Neural cell (in vitro differentiated cells): ENCODE measurements around the gene MS4A13. TPM values are rescaled to one million over a fixed set of nuclear protein-coding genes. Genes with fewer than 3 reads are reported as not detected.

ENCODE experiments used
- H2AFZ ChIP-seq: fragments of 200-600, 300-800 bp; sonication (generic), shearing (Covaris generic); 2 replicates; pipeline ENCODE4 v1.6.0; 2014; ENCODE audit warnings: low read depth, mild to moderate bottlenecking, antibody characterized with exemption, low read length, moderate library complexity
- H3F3A ChIP-seq: fragments of 200-600 bp; shearing (Covaris generic); 2 replicates; pipeline ENCODE4 v1.6.1; 2016; ENCODE audit warnings: mild to moderate bottlenecking, moderate library complexity, mixed read lengths, antibody characterized with exemption, low read length; ENCODE audit not compliant: insufficient read depth, poor library complexity, severe bottlenecking
- H3K27ac ChIP-seq: fragments of 200-600, 300-800 bp; sonication (generic), shearing (Covaris generic); 2 replicates; pipeline ENCODE4 v1.5.1; 2014; ENCODE audit warnings: mild to moderate bottlenecking, low read length, moderate library complexity
- H3K27me3 ChIP-seq: fragments of 300-800, 200-600 bp; sonication (generic), shearing (Covaris generic); 2 replicates; pipeline ENCODE4 v1.6.0; 2014; ENCODE audit warnings: mild to moderate bottlenecking, low read depth, low read length, moderate library complexity; ENCODE audit not compliant: insufficient read depth
- H3K36me3 ChIP-seq: fragments of 300-800, 200-600 bp; sonication (generic), shearing (Covaris generic); 2 replicates; pipeline ENCODE4 v1.5.1; 2014; ENCODE audit warnings: mild to moderate bottlenecking, antibody characterized with exemption, low read length, moderate library complexity; ENCODE audit not compliant: insufficient read depth
- H3K4me2 ChIP-seq: fragments of 300-800, 200-600 bp; sonication (generic), shearing (Covaris generic); 2 replicates; pipeline ENCODE4 v1.6.0; 2014; ENCODE audit warnings: mild to moderate bottlenecking, low read length
- H3K4me3 ChIP-seq: fragments of 300-800, 200-600 bp; sonication (generic), shearing (Covaris generic); 2 replicates; pipeline ENCODE4 v1.5.1; 2014; ENCODE audit warnings: mild to moderate bottlenecking, low read length, moderate library complexity
- H3K79me2 ChIP-seq: fragments of 200-600 bp; shearing (Covaris generic); replicated peaks from 2 replicates; pipeline ENCODE4 v1.6.0; 2014; ENCODE audit warnings: mild to moderate bottlenecking, low read length, moderate library complexity; ENCODE audit not compliant: insufficient read depth
- H3K9ac ChIP-seq: fragments of 300-800, 200-600 bp; sonication (generic), shearing (Covaris generic); 2 replicates; pipeline ENCODE4 v1.6.1; 2016; ENCODE audit warnings: mild to moderate bottlenecking, low read length, mixed read lengths
- H3K9me2 ChIP-seq: fragments of 200-600 bp; shearing (Covaris generic); 2 replicates; pipeline ENCODE4 v1.6.1; 2016; ENCODE audit warnings: mild to moderate bottlenecking, low read length, mixed read lengths; ENCODE audit not compliant: insufficient read depth
- H3K9me3 ChIP-seq: fragments of 200-600, 300-800 bp; sonication (generic), shearing (Covaris generic); 2 replicates; pipeline ENCODE4 v1.6.1; 2016; ENCODE audit warnings: mild to moderate bottlenecking, mixed run types, low read length, moderate library complexity, mixed read lengths
- H4K20me1 ChIP-seq: fragments of 200-600 bp; shearing (Covaris generic); 2 replicates; pipeline ENCODE4 v1.6.1; 2016; ENCODE audit warnings: mild to moderate bottlenecking, mixed run types; ENCODE audit not compliant: insufficient read depth
- CTCF ChIP-seq: fragments of 450-650 bp; IDR thresholded peaks from 2 replicates; pipeline ENCODE4 v1.5.1; 2014; ENCODE audit warnings: antibody characterized with exemption, mild to moderate bottlenecking, moderate library complexity; ENCODE audit not compliant: poor library complexity, severe bottlenecking
- EP300 ChIP-seq: fragments of 450-650 bp; conservative IDR thresholded peaks from 2 replicates; pipeline ENCODE4 v1.6.1; 2014; ENCODE audit warnings: antibody characterized with exemption, mild to moderate bottlenecking, moderate library complexity; ENCODE audit not compliant: poor library complexity, severe bottlenecking
- EZH2 ChIP-seq: fragments of 200-600, 300-800 bp; shearing (Covaris generic), sonication (generic); IDR thresholded peaks from 2 replicates; pipeline ENCODE4 v1.6.1; 2014; ENCODE audit warnings: antibody characterized with exemption, low read length, borderline replicate concordance, mild to moderate bottlenecking; ENCODE audit not compliant: insufficient read depth, poor library complexity, severe bottlenecking
- MXI1 ChIP-seq: fragments of 450-650 bp; conservative IDR thresholded peaks from 2 replicates; pipeline ENCODE4 v1.6.1; 2014; ENCODE audit warnings: antibody characterized with exemption, mild to moderate bottlenecking; ENCODE audit not compliant: poor library complexity, severe bottlenecking
- POLR2AphosphoS5 ChIP-seq: IDR thresholded peaks from 2 replicates; pipeline ENCODE4 v1.6.1; 2012
- RAD21 ChIP-seq: fragments of 450-650 bp; conservative IDR thresholded peaks from 2 replicates; pipeline ENCODE4 v1.6.1; 2014; ENCODE audit warnings: antibody characterized with exemption, mild to moderate bottlenecking, moderate library complexity
- REST ChIP-seq: IDR thresholded peaks from 2 replicates; pipeline ENCODE4 v1.6.1; 2012; ENCODE audit warnings: borderline replicate concordance
- SMC3 ChIP-seq: fragments of 450-650 bp; conservative IDR thresholded peaks from 2 replicates; pipeline ENCODE4 v1.6.1; 2014; ENCODE audit warnings: antibody characterized with exemption, mild to moderate bottlenecking, moderate library complexity; ENCODE audit not compliant: poor library complexity
- TAF1 ChIP-seq: IDR thresholded peaks from 2 replicates; pipeline ENCODE4 v1.6.1; 2012; ENCODE audit warnings: low read depth
- polyA plus RNA-seq: library from polyadenylated mRNA; depleted of rRNA; stranded (reverse); fragments of >200 nt; gene quantifications from 2 replicates; pipeline ENCODE4 v1.2.3, GENCODE V29; 2014

The MS4A13 gene
- polyA plus RNA-seq, 1 donor from 2014 or later = not detected

- Histone ChIP-seq H3K4me2 (no peak overlapping the region), H3K9me2 (no peaks in the 10 kb centered on the region), H3K36me3 (no peaks in the 10 kb centered on the region), H4K20me1 (no peaks in the 10 kb centered on the region), H3K9ac (no peak overlapping the region), H3K27me3 (no peaks in the 10 kb centered on the region), H3K9me3 (no peaks in the 10 kb centered on the region), H3K27ac (no peak overlapping the region), H3K4me3 (no peak overlapping the region), H2AFZ (no peak overlapping the region), H3F3A (no peaks in the 10 kb centered on the region), H3K79me2 (no peaks in the 10 kb centered on the region)
- TF ChIP-seq EP300 (no peak), CTCF (no peak), RAD21 (no peak), TAF1 (no peak), EZH2 (no peak), SMC3 (no peak), REST (no peak), POLR2AphosphoS5 (no peak), MXI1 (no peak)
Measured at GRCh38 chr11:60544077-60544476, 28.9 kb downstream of the MS4A13 start.

- H3K9ac ChIP-seq = no peak overlapping the region
- no peaks in the 10 kb centered on the region for H3K9me3 ChIP-seq
- H3K36me3 ChIP-seq = no peaks in the 10 kb centered on the region
- H3K4me2 ChIP-seq = no peak overlapping the region
- H4K20me1 ChIP-seq = no peaks in the 10 kb centered on the region
- no peaks in the 10 kb centered on the region for H3K27me3 ChIP-seq
- H3K27ac ChIP-seq = no peak overlapping the region
- H3K9me2 ChIP-seq = no peaks in the 10 kb centered on the region
- no peak overlapping the region for H2AFZ ChIP-seq
- no peak overlapping the region for H3K4me3 ChIP-seq
- no peak for TF ChIP-seq MXI1
- no peak for TF ChIP-seq EP300
- TF ChIP-seq SMC3 = no peak
- TF ChIP-seq CTCF = no peak
- no peak for TF ChIP-seq EZH2
- TF ChIP-seq POLR2AphosphoS5 = no peak
- no peak for TF ChIP-seq REST
- no peak for TF ChIP-seq TAF1
- no peak for TF ChIP-seq RAD21
- no peaks in the 10 kb centered on the region for H3K79me2 ChIP-seq
- H3F3A ChIP-seq = no peaks in the 10 kb centered on the region
Measured at GRCh38 chr11:60561254-60561653, 46.1 kb downstream of the MS4A13 start.
